ENCODE measurements around the gene CHST1. TPM values are rescaled to one million over a fixed set of nuclear protein-coding genes. Genes with fewer than 3 reads are reported as not detected.
A peak's percentile ranks its signal among the peaks of the same experiment; 100 is the strongest.

Gene CHST1
- total and polyA plus RNA-seq, 9 donors, result 3.4 to 12.9 (median 7.6) TPM

DNA sequence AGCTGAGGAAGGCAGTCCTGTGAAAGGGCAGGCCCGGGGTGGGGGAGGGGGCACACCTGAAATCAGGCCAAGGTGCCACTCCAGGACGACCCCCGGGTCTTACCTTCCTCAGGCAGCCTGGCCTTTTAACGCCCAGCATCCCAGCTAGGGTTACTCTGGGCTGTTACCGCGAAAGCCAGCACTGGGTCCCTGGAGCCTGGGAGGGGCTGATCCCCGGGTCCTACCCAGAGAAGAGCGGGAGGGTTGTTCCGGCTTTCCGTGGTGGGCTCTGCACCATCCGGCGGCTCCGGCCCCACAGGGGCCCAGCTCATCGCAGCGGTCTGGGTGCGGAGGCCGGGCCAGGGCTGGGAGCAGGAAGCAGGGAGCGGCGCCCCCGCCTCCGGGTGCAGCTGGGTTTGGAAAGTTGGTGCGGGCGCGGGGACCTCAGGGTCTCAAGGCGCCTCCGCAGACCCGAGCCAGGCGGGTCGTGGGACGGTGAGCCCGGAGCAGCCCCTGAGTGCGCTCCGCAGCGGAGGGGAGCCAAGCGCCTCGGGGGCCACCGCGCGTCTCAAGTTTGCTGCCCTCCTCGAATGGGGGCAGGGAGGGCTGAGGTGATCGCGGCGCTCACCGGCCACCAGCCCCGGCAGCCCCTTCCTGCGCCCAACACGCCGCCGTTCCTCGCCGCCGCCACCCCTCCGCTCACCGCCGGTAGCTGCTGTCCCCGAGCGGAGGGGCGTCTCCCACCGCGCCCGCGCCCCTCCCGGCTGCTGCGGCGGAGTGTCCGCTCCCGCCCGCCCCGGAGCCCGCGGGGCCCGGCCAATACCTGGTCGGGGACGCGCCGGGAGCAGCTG lies 831 bp downstream of the CHST1 start:
- Histone ChIP-seq H3K9me3 (no peaks in the 10 kb centered on the region), H3K27ac (peak overlapping the region; percentile 63 to 83), H3K27me3 (no peaks in the 10 kb centered on the region), H3K4me1 (ENCODE audit: insufficient read depth) (peaks cover 10% of the 10 kb centered on the region), H3K36me3 (no peaks in the 10 kb centered on the region), H3K4me3 (peak overlapping the region; percentile 54)
- WGBS, 3 donors, result 1 to 4% (median 1%) methylated on average over 19 to 76 of the region's 76 CpGs
- peak in 3 of 5 donors; percentile 36 to 49 (median 39) for DNase-seq
- TF ChIP-seq EP300 (IDR thresholded peaks at IDR 0.05), result no peak
- TF ChIP-seq POLR2A (IDR thresholded peaks at IDR 0.05), result no peak
- TF ChIP-seq, protein P1, sequence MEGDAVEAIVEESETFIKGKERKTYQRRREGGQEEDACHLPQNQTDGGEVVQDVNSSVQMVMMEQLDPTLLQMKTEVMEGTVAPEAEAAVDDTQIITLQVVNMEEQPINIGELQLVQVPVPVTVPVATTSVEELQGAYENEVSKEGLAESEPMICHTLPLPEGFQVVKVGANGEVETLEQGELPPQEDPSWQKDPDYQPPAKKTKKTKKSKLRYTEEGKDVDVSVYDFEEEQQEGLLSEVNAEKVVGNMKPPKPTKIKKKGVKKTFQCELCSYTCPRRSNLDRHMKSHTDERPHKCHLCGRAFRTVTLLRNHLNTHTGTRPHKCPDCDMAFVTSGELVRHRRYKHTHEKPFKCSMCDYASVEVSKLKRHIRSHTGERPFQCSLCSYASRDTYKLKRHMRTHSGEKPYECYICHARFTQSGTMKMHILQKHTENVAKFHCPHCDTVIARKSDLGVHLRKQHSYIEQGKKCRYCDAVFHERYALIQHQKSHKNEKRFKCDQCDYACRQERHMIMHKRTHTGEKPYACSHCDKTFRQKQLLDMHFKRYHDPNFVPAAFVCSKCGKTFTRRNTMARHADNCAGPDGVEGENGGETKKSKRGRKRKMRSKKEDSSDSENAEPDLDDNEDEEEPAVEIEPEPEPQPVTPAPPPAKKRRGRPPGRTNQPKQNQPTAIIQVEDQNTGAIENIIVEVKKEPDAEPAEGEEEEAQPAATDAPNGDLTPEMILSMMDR (IDR thresholded peaks at IDR 0.05), result no peak
- intact Hi-C loops (cut with DNase I), result loop anchor here in 3 of 4 donors (5.0 to 10.0 kb wide), 3 partner anchors 63 to 248 kb away; no protein-coding TSS in a partner anchor

DNA sequence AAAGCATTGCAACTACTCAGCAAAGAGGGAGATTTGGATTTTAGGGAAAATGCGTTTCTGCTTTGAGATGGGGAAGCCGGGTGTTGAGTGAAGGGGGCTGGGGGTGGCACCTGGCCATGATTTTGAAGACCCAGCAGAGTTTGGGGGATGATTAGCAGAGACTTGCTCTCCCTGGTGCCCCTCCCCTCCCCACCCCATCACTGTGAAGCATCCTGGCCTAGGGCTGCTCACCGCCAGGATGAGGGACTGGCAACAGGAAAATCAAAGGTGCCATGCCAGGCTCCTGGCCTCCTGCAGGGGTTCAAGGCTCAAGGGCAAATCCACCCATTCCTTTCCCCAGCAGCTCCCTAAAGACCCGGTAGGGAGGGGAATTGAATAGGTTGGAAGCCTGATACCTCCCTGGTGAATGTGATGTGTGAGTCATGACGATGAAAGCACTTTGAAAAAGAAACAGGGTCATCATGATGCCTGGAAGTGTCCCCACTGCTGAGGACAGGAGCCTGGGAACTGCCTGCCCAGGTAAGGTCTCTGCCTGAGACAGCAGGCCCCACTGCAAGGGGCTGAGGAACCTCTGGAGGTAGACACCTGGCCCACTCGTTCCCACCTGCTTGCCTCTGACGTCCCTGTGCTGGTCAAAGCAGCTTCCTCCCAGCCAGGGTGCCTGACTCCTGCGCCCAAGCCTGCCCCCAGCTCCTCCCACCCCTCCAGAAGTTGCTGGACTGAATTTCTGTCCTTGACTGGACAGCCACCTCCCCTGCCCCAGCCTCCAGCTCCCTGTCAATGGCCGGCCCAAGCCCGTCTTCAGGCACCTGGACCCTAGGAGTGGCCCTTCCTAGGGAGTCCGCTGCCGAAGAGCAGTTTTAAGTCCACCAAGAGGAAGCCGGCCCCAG lies 1.7 kb downstream of the CHST1 start:
- intact Hi-C loops (cut with DNase I), result loop anchor here in 1 of 4 donors (10.0 kb wide), 1 partner anchor 91 kb away; no protein-coding TSS in a partner anchor
- peaks cover 18% of the 10 kb centered on the region for H3K4me1 ChIP-seq (ENCODE audit: insufficient read depth)

DNA sequence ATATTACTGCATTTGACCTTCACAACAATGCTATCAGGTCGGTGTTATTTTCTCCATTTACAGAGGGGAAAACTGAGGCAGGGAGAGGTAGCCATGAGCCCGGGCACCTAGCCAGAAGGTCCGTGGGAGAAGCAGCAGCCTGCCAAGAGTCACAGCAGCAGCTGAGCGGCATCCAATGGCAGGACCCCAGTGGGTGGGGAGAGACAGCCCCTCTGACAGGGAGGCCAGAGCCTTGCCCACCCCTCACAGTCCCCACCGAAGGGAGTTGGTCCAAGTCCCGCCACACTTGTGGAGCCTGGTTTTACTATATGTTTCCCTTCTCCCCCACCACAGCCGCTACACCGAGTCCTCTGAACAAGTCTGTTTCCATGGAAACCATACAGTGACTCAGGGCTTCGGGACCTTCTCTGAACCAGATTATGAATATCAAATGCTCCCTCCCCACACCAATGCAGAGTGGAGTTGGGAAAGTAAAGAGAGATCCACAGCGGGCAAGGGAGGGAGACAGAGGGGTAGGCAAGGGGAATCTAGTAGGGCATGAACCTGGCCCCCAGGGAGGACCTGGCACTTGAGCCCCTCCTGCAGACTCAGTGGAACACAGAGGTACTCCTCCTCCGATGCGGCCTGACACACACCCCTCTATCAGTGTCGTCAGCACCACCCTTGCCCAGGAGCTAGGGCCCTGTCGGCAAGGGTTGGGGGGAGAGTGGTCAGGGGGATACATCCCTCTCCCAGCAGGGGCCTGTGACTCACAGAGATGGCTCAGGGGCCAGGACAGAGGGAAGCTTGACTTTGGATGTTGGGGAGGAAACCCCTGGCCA lies 2.5 kb downstream of the CHST1 start:
- Histone ChIP-seq H3K27me3 (no peaks in the 10 kb centered on the region), H3K36me3 (no peaks in the 10 kb centered on the region), H3K4me3 (no peak overlapping the region), H3K9me3 (no peaks in the 10 kb centered on the region), H3K4me1 (ENCODE audit: insufficient read depth) (peaks cover 21% of the 10 kb centered on the region), H3K27ac (no peak overlapping the region)
- TF ChIP-seq POLR2A (IDR thresholded peaks at IDR 0.05) (no peak), EP300 (IDR thresholded peaks at IDR 0.05) (no peak)
- TF ChIP-seq, protein P1 (IDR thresholded peaks at IDR 0.05), result no peak
- WGBS, 3 donors, result 26 to 34% (median 30%) methylated on average over 14 of the region's 14 CpGs
- DNase-seq, result peak in 3 of 5 donors; percentile 33 to 52 (median 45)
- intact Hi-C loops (cut with DNase I), result loop anchor here in 1 of 4 donors (10.0 kb wide), 1 partner anchor 92 kb away; no protein-coding TSS in a partner anchor

More for the DNA sequence above, 1.7 kb downstream of the CHST1 start:
- H3K27ac ChIP-seq, result no peak overlapping the region
- 52 to 70% (median 56%) methylated on average over 13 of the region's 13 CpGs for WGBS, 3 donors
- TF ChIP-seq EP300 (IDR thresholded peaks at IDR 0.05) (no peak), POLR2A (IDR thresholded peaks at IDR 0.05) (no peak)
- TF ChIP-seq, protein P1 (IDR thresholded peaks at IDR 0.05), result no peak
- no peaks in the 10 kb centered on the region for H3K9me3 ChIP-seq
- no peaks in the 10 kb centered on the region for H3K36me3 ChIP-seq
- H3K4me3 ChIP-seq, result peak overlapping the region; percentile 54
- no peaks in the 10 kb centered on the region for H3K27me3 ChIP-seq
- peak in 2 of 5 donors; percentile 9 to 31 for DNase-seq

Data from ovary (tissue), 9 donors.